Caki2 (cell line): ENCODE results near the gene LORICRIN. TPM values are rescaled to one million over a fixed set of nuclear protein-coding genes. Genes with fewer than 3 reads are reported as not detected.

Experiments
- DNase-seq: peaks from one replicate; pipeline ENCODE4 v3.0.0-alpha.2; 2015; ENCODE audit warnings: low read depth
- in situ Hi-C: cut with HindIII; loops from 2 replicates; pipeline ENCODE4 v1.10.0; 2016; ENCODE audit warnings: low sequenced_read_pairs, low pct_unique_long_range_greater_than_20kb, mixed read lengths
- total RNA-seq: library from RNA; depleted of rRNA; stranded (reverse); fragments of >200 nt; shearing (Covaris generic); gene quantifications from 2 replicates; pipeline ENCODE4 v1.2.3, GENCODE V29; 2014; ENCODE audit warnings: low replicate concordance

LORICRIN gene
- total RNA-seq, 1 experiment from 2014 or later: not detected

- in situ Hi-C loops: no loop called here
- DNase-seq: no peak
Observed at GRCh38 chr1:153246018-153246417, 13.5 kb upstream of the LORICRIN start.

- in situ Hi-C loops: no loop called here
- DNase-seq: no peak
Observed at GRCh38 chr1:153246825-153247224, 12.7 kb upstream of the LORICRIN start.

GRCh38 chr1:153248176-153248879 lies 11.2 kb upstream of the LORICRIN start:
- in situ Hi-C loops: no loop called here
- DNase-seq: no peak

GRCh38 chr1:153250166-153250565 lies 9.3 kb upstream of the LORICRIN start:
- in situ Hi-C loops: no loop called here
- no peak for DNase-seq

- in situ Hi-C loops: no loop called here
- no peak for DNase-seq
Observed at GRCh38 chr1:153251087-153251486, 8.4 kb upstream of the LORICRIN start.

- in situ Hi-C loops: no loop called here
- no peak for DNase-seq
Observed at GRCh38 chr1:153251562-153251961, 7.9 kb upstream of the LORICRIN start.

GRCh38 chr1:153251988-153252387 lies 7.5 kb upstream of the LORICRIN start:
- in situ Hi-C loops: no loop called here
- DNase-seq: no peak

GRCh38 chr1:153253076-153253475 lies 6.4 kb upstream of the LORICRIN start:
- in situ Hi-C loops: no loop called here
- no peak for DNase-seq

GRCh38 chr1:153253693-153254092 lies 5.8 kb upstream of the LORICRIN start:
- in situ Hi-C loops: no loop called here
- DNase-seq: no peak

GRCh38 chr1:153260585-153261280 lies 1.2 kb downstream of the LORICRIN start:
- in situ Hi-C loops: no loop called here
- no peak for DNase-seq

GRCh38 chr1:153261281-153262069 lies 2.0 kb downstream of the LORICRIN start:
- DNase-seq: no peak
- in situ Hi-C loops: no loop called here

GRCh38 chr1:153262070-153262366 lies 2.5 kb downstream of the LORICRIN start:
- DNase-seq: no peak
- in situ Hi-C loops: no loop called here

- in situ Hi-C loops: no loop called here
Observed at GRCh38 chr1:153262462-153263157, 3.1 kb downstream of the LORICRIN start.

GRCh38 chr1:153265457-153265856 lies 6.0 kb downstream of the LORICRIN start:
- DNase-seq: no peak
- in situ Hi-C loops: no loop called here

More at GRCh38 chr1:153262462-153263157, 3.1 kb downstream of the LORICRIN start:
- no peak for DNase-seq

- no peak for DNase-seq
- in situ Hi-C loops: no loop called here
Observed at GRCh38 chr1:153271711-153272110, 12.2 kb downstream of the LORICRIN start.

GRCh38 chr1:153272186-153272585 lies 12.7 kb downstream of the LORICRIN start:
- in situ Hi-C loops: no loop called here

GRCh38 chr1:153277852-153278251 lies 18.4 kb downstream of the LORICRIN start:
- no peak for DNase-seq
- in situ Hi-C loops: no loop called here

More at GRCh38 chr1:153272186-153272585, 12.7 kb downstream of the LORICRIN start:
- DNase-seq: no peak

GRCh38 chr1:153288634-153289275 lies 29.3 kb downstream of the LORICRIN start:
- in situ Hi-C loops: no loop called here

More at GRCh38 chr1:153288634-153289275, 29.3 kb downstream of the LORICRIN start:
- no peak for DNase-seq
